Tibial nerve (tissue), 3 donors: ENCODE measurements around the gene MTHFR.

ENCODE experiments used
- POLR2A ChIP-seq, 2 donors: fragments of 450-650 bp; IDR thresholded peaks; one replicate each; pipeline ENCODE4 v1.6.1; 2017; ENCODE audit warnings: antibody characterized with exemption in 2 of 2, mild to moderate bottlenecking in 2 of 2, moderate library complexity in 2 of 2
- TF ChIP-seq, protein P1 (sequence below), 5 experiments: fragments of 200-600 bp in 3 of 5; fragments of 450-650 bp in 2 of 5; sonication (generic) in 3 of 5; IDR thresholded peaks; one replicate each; pipeline ENCODE4 v1.5.1; 2016 to 2019; ENCODE audit warnings: antibody characterized with exemption in 5 of 5, mild to moderate bottlenecking in 3 of 5, moderate library complexity in 2 of 5

DNA sequence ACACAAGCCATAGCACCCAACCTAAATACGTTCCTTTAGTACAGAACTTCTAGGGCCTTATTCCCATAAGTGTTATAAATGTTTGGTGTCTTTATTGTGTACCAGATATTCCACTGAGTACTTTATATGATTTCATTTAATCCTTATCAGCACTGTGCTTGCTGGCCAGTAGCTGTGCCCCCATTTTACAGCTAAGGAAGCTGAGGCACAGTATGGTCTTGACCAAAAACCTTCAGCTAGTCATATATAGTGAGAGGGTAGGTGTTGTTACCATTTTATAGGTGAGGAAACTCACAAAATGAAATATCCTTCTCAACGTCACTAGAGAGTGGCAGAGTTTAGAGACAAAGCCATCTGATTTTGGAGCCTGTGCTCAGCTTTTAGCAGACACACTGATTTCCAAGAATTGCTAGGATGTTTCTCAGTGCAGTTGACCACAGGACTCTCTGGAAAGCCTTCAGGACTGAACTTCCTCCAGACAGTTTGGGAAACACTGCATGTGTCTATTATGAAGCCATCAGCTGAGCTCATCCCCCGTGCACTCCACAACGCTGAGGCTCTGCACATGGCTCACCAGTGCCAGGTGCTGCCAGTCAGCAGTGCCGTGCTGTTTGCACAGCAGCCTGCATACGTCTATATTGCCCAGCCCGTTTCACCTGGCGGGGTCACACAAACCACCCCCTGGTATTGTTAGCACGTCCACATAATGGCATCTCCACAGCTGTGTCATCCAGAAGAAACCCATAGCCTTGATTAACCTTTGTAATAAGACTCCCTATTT, 26.4 kb upstream of the MTHFR start:
- TF ChIP-seq, protein P1, sequence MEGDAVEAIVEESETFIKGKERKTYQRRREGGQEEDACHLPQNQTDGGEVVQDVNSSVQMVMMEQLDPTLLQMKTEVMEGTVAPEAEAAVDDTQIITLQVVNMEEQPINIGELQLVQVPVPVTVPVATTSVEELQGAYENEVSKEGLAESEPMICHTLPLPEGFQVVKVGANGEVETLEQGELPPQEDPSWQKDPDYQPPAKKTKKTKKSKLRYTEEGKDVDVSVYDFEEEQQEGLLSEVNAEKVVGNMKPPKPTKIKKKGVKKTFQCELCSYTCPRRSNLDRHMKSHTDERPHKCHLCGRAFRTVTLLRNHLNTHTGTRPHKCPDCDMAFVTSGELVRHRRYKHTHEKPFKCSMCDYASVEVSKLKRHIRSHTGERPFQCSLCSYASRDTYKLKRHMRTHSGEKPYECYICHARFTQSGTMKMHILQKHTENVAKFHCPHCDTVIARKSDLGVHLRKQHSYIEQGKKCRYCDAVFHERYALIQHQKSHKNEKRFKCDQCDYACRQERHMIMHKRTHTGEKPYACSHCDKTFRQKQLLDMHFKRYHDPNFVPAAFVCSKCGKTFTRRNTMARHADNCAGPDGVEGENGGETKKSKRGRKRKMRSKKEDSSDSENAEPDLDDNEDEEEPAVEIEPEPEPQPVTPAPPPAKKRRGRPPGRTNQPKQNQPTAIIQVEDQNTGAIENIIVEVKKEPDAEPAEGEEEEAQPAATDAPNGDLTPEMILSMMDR (IDR thresholded peaks at IDR 0.05): no peak
- no peak for TF ChIP-seq POLR2A (IDR thresholded peaks at IDR 0.05)
